Measurements from ENCODE around the gene KRTAP13-2.

Gene KRTAP13-2

GRCh38 chr21:30355906-30356305, 16.2 kb downstream of the KRTAP13-2 start:
- H3K4me3 ChIP-seq (ENCODE audit: low read depth, low read length) = no peak overlapping the region
- no peak for TF ChIP-seq CTCF (conservative IDR thresholded peaks at IDR 0.05; ENCODE audit: low read depth, low read length)
- no peak for DNase-seq (ENCODE audit: low read depth)

GRCh38 chr21:30354308-30355005, 17.6 kb downstream of the KRTAP13-2 start:
- DNase-seq (ENCODE audit: low read depth) = no peak
- H3K4me3 ChIP-seq (ENCODE audit: low read depth, low read length) = no peak overlapping the region
- no peak for TF ChIP-seq CTCF (conservative IDR thresholded peaks at IDR 0.05; ENCODE audit: low read depth, low read length)

GRCh38 chr21:30351534-30351933, 20.5 kb downstream of the KRTAP13-2 start:
- no peak for DNase-seq (ENCODE audit: low read depth)
- TF ChIP-seq CTCF (conservative IDR thresholded peaks at IDR 0.05; ENCODE audit: low read depth, low read length) = no peak
- no peak overlapping the region for H3K4me3 ChIP-seq (ENCODE audit: low read depth, low read length)

DNA sequence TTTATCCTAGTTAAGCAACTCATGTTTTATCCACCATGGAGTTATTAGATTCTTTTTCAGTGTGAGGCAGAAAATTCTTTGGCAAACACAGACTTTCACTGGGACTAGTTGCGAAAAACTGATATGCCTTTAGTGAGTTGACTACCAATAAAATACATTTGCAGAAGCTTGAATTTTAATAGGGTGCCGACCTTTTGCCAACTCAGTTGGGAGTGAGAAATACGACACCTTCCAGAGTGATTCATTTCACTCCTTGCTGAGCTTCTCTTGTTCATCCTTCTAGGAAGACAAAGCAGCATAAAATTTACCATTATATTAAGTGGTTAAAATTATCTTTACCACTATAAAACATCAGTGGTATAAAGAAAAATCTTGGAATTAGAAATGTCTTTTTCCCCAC, 22.5 kb downstream of the KRTAP13-2 start:
- DNase-seq (ENCODE audit: low read depth) = peak; percentile 38
- no peak for TF ChIP-seq CTCF (conservative IDR thresholded peaks at IDR 0.05; ENCODE audit: low read depth, low read length)
- H3K4me3 ChIP-seq (ENCODE audit: low read depth, low read length) = no peak overlapping the region

GRCh38 chr21:30348506-30348905, 23.6 kb downstream of the KRTAP13-2 start, which contains the start of gene KRTAP23-1:
TSS of gene KRTAP23-1 (minus strand) at chr21:30348606. CDS start at chr21:30348606, 0 bp downstream.
- H3K4me3 ChIP-seq (ENCODE audit: low read depth, low read length) = no peak within 1 kb of the TSS
- TF ChIP-seq CTCF (conservative IDR thresholded peaks at IDR 0.05; ENCODE audit: low read depth, low read length) = no peak
- no peak for DNase-seq (ENCODE audit: low read depth)

DNA sequence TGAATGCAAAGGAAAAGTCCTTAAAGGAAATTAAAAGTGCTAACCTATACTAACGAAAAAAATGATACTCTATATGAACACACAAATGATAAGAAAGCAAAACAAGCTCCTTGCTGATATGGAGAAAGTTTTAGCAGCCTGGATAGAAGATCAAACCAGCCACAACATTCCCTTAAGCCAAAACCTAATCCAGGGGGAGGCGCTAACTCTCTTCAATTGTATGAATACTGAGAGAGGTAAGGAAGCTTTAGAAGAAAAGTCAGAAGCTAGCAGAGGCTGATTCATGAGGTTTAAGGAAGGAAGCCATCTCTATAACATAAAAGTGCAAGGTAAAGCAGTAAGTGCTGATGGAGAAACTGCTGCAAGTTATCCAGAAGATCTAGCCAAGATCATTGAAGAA, 27.1 kb downstream of the KRTAP13-2 start:
- H3K4me3 ChIP-seq (ENCODE audit: low read depth, low read length) = no peak overlapping the region
- no peak for DNase-seq (ENCODE audit: low read depth)
- no peak for TF ChIP-seq CTCF (conservative IDR thresholded peaks at IDR 0.05; ENCODE audit: low read depth, low read length)
